Measurements from ENCODE around the gene TRA2B. TPM values are rescaled to one million over a fixed set of nuclear protein-coding genes. Genes with fewer than 3 reads are reported as not detected.

Gene TRA2B
- total RNA-seq, 1 experiment from 2014 or later = 246 TPM

GRCh38 chr3:185983495-185984141 lies 45.8 kb upstream of the TRA2B start:
- no peak overlapping the region for H3K27ac Mint-ChIP-seq (ENCODE audit: low read depth, unreplicated experiment)
- peak; percentile 85 for DNase-seq (ENCODE audit: unreplicated experiment)
- H3K4me3 Mint-ChIP-seq (ENCODE audit: unreplicated experiment) = no peak overlapping the region
- no peaks in the 10 kb centered on the region for H3K9me3 Mint-ChIP-seq (ENCODE audit: unreplicated experiment)
- no peaks in the 10 kb centered on the region for H3K27me3 Mint-ChIP-seq (ENCODE audit: insufficient read depth, unreplicated experiment)
- ChIA-PET CTCF (interaction anchor here (0.5 to 3.2 kb wide), 37 partner anchors 9 to 635 kb away, joined by 3 to 80 read pairs (median 3); no protein-coding TSS in a partner anchor), POLR2A (interaction anchor here (0.7 to 1.5 kb wide), 8 partner anchors 40 to 557 kb away, joined by 3 to 4 read pairs (median 3); no protein-coding TSS in a partner anchor)
- H3K4me1 Mint-ChIP-seq (ENCODE audit: insufficient read depth, unreplicated experiment) = peaks cover 12% of the 10 kb centered on the region
- intact Hi-C loops (cut with micrococcal nuclease) = loop anchor here (1.0 to 5.0 kb wide), 7 partner anchors 125 to 839 kb away; partner anchors contain the start of gene ETV5
- H3K36me3 Mint-ChIP-seq (ENCODE audit: insufficient read depth, unreplicated experiment) = no peaks in the 10 kb centered on the region
- TF ChIP-seq CTCF (IDR thresholded peaks at IDR 0.05; ENCODE audit: unreplicated experiment) = peak; percentile 90
- no TSS peak for BruUV-seq (replicated peaks)

- Mint-ChIP-seq H3K4me3 (ENCODE audit: unreplicated experiment) (no peak overlapping the region), H3K36me3 (ENCODE audit: insufficient read depth, unreplicated experiment) (no peaks in the 10 kb centered on the region), H3K27me3 (ENCODE audit: insufficient read depth, unreplicated experiment) (no peaks in the 10 kb centered on the region), H3K9me3 (ENCODE audit: unreplicated experiment) (no peaks in the 10 kb centered on the region), H3K27ac (ENCODE audit: low read depth, unreplicated experiment) (no peak overlapping the region), H3K4me1 (ENCODE audit: insufficient read depth, unreplicated experiment) (peaks cover 12% of the 10 kb centered on the region)
- ChIA-PET CTCF (interaction anchor here (0.5 to 3.2 kb wide), 31 partner anchors 12 to 684 kb away, joined by 3 to 80 read pairs (median 3); no protein-coding TSS in a partner anchor), POLR2A (interaction anchor here (1.3 to 1.5 kb wide), 4 partner anchors 39 to 553 kb away, joined by 3 to 4 read pairs (median 3); no protein-coding TSS in a partner anchor)
- no peak for TF ChIP-seq CTCF (IDR thresholded peaks at IDR 0.05; ENCODE audit: unreplicated experiment)
- no peak for DNase-seq (ENCODE audit: unreplicated experiment)
- no TSS peak for BruUV-seq (replicated peaks)
- intact Hi-C loops (cut with micrococcal nuclease) = loop anchor here (1.0 to 5.0 kb wide), 6 partner anchors 260 to 840 kb away; no protein-coding TSS in a partner anchor
Observed at GRCh38 chr3:185982632-185983031, 44.8 kb upstream of the TRA2B start.

- intact Hi-C loops (cut with micrococcal nuclease) = loop anchor here (2.0 to 5.0 kb wide), 2 partner anchors 635 to 841 kb away; no protein-coding TSS in a partner anchor
- Mint-ChIP-seq H3K4me1 (ENCODE audit: insufficient read depth, unreplicated experiment) (peaks cover 12% of the 10 kb centered on the region), H3K27ac (ENCODE audit: low read depth, unreplicated experiment) (no peak overlapping the region), H3K36me3 (ENCODE audit: insufficient read depth, unreplicated experiment) (no peaks in the 10 kb centered on the region), H3K4me3 (ENCODE audit: unreplicated experiment) (no peak overlapping the region), H3K9me3 (ENCODE audit: unreplicated experiment) (no peaks in the 10 kb centered on the region), H3K27me3 (ENCODE audit: insufficient read depth, unreplicated experiment) (no peaks in the 10 kb centered on the region)
- DNase-seq (ENCODE audit: unreplicated experiment) = no peak
- no peak for TF ChIP-seq CTCF (IDR thresholded peaks at IDR 0.05; ENCODE audit: unreplicated experiment)
- ChIA-PET POLR2A (interaction anchor here (0.6 kb wide), 1 partner anchor 33 kb away, joined by 3 read pairs; no protein-coding TSS in a partner anchor), CTCF (interaction anchor here (0.6 to 3.2 kb wide), 8 partner anchors 13 to 573 kb away, joined by 3 to 80 read pairs (median 3); no protein-coding TSS in a partner anchor)
- no TSS peak for BruUV-seq (replicated peaks)
Observed at GRCh38 chr3:185981621-185982020, 43.8 kb upstream of the TRA2B start.

GRCh38 chr3:185979721-185980121 lies 41.9 kb upstream of the TRA2B start:
- ChIA-PET POLR2A (no interaction called here), CTCF (interaction anchor here (0.5 to 4.1 kb wide), 10 partner anchors 25 to 1225 kb away, joined by 3 to 33 read pairs (median 4); no protein-coding TSS in a partner anchor)
- Mint-ChIP-seq H3K27me3 (ENCODE audit: insufficient read depth, unreplicated experiment) (no peaks in the 10 kb centered on the region), H3K9me3 (ENCODE audit: unreplicated experiment) (no peaks in the 10 kb centered on the region), H3K36me3 (ENCODE audit: insufficient read depth, unreplicated experiment) (no peaks in the 10 kb centered on the region), H3K4me3 (ENCODE audit: unreplicated experiment) (no peak overlapping the region), H3K27ac (ENCODE audit: low read depth, unreplicated experiment) (no peak overlapping the region), H3K4me1 (ENCODE audit: insufficient read depth, unreplicated experiment) (peaks cover 12% of the 10 kb centered on the region)
- no peak for DNase-seq (ENCODE audit: unreplicated experiment)
- intact Hi-C loops (cut with micrococcal nuclease) = loop anchor here (5.0 kb wide), 1 partner anchor 843 kb away; no protein-coding TSS in a partner anchor
- BruUV-seq (replicated peaks) = no TSS peak
- no peak for TF ChIP-seq CTCF (IDR thresholded peaks at IDR 0.05; ENCODE audit: unreplicated experiment)

Data from MCF 10A (cell line).